Epidermal melanocyte (primary cell): ENCODE results near the gene ARMC9.
A peak's percentile ranks its signal among the peaks of the same experiment; 100 is the strongest.

ENCODE experiments used
- DNase-seq: peaks from one replicate; pipeline ENCODE4 v3.0.0; 2011; ENCODE audit warnings: low spot score; ENCODE audit not compliant: insufficient read length

Gene ARMC9

DNA sequence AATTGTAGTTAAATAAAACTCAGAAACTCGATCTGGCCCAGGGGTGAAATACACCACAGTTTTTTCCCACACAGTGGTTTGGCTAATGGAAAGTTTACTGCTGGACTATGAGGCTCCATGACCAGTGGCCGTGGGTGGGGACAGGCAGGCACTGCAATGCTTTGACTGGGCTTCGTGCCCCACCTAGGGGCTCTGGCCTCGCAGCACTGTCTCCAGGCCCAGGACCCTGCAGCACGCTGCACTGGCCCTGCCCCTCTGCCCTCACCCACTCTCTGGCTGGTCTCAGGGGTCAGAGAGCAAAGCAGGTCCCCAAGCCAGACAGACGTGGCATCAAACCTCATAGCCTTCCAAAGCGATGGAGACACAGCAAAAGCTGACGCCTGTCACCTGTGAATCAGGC, 183.7 kb downstream of the ARMC9 start:
- no peak for DNase-seq

DNA sequence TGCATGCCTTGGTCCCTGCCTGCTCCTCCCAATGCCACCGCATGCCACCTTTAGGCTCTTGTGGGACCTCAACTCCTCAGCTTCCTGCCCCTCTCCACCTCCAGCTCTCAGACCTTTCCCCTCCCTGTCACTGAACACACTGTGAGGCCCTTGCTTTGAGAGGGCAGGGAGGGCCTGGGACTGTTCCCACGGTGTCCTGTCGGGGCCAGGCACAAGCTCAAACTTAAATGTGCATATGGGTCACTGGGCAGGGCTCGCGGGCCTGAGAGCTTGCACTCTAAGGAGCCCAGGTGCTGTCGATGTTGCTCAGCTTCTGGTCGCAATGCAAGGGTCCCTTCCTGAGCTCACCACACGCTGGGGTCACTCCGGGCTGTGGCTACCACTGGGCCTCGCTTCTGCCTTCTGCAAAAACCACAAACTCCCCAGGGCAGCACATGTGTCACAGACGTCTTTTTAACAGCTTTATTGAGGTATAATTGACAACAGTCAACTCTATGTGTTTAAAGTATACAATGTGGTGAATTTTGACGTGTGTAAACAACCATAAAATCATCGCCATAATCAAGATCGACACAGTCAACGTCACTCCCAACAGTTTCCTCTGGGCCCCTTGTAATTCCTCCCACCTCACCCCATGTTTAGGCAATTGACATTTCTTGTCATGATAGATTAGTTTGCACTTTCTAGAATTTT, 185.1 kb downstream of the ARMC9 start:
- DNase-seq = no peak

DNA sequence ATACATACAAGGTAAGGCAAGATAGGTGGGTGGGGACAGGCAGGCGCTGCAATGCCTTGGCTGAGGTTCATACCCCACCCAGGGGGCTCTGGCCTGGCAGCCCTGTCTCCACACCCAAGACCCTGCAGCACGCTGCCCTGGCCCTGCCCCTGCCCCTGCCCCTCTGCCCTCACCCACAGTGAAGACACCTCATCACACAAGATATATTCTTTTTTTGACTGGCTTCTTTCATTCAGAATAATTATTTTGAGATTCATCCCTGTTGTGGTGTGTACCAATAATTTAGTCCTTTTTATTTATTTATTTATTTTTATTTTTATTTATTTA, 185.6 kb downstream of the ARMC9 start:
- DNase-seq = no peak

DNA sequence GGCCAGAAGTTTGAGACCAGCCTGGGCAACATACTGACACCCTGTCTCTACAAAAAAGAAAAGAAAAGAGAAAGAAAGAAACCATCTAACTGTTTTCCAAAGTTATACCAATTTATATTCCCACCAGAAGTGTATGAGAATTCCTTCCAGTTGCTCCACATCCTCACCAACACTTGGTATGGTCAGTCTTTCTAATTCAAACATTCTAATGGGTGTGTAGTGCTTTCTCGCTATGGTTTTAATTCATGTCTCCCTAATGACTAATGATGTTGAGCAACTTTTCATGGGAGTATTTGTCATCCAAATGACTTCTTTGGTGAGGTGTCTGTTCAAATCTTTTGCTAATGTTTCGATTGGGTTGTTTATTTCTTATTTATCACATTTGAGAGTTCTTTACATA, 186.5 kb downstream of the ARMC9 start:
- no peak for DNase-seq

DNA sequence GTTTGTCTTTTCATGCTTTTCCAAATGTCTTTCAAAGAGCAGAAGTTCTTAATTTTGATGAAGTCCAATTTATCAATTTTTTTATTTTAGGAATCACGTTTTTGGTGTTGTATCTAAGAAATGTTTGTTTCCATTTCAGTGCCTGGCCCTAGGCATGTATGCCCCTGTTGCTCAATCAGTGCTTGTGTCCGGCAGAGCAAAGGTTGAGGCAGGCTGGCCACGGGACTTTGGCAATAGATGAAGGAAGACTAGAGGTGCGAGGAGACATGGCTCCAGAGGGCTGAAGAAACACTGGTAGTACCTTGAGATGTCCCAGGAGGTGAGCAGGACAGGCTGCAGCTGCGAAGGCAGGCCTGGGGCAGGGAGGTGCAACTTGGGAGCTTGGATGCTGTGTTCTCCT, 187.0 kb downstream of the ARMC9 start:
- no peak for DNase-seq

DNA sequence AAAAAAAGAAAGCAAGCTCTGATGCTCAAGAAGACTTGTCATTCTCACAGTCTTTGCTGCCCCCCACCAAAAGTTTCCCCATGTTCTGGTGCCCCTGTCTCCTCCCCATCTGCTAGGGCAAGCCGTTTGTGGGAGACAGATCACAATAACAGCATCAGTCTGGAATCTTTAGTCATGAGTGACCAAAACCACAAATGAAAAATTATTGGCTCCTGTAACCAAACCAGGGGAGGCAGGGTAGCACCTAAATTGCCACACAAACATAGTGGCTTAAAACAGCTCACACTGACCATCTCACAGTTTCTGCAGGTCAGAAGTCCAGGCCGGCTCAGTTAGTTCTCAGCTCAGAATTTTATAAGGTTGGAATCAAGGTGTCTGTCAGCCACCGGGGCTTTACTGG, 188.0 kb downstream of the ARMC9 start:
- no peak for DNase-seq

DNA sequence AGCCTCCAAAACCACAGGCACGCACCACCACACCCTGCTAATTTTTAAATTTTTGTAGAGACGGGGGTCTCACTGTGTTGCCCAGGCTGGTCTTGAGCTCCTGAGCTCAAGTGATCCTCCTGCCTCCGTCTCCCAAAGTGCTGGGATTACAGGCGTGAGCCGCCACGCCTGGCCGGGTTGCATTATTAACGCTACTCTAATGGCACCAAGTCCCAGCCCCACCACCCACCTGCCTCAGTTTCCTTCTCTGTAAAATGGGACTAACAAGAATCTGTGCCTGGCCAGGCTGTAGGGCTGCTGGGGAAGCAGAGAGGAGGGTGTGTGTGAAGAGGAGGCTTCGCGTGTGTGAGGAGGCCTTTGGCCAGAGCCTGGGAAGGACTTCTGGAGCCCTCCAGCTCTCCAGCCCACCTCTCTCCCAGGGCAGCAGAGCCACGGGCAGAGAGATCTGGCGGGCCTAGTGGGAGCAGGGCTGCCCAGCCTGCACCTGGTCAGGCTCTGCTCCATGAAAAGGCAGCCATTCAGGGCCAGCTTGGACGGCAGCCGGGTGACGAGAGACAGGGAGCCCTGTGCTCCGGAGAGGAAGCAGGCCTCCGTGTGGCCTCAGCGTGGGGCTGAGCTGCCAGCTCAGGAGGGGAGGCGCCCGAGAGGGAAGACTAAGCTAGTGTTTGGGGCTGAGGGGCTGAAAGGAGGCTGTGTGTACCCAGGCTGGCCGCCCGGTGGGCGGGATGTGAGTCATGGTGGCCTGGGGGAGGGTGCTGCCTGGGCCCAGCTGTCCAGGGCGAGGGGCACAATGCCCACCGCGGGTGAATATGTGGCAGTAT, 189.7 kb downstream of the ARMC9 start:
- DNase-seq = peak; percentile 90

DNA sequence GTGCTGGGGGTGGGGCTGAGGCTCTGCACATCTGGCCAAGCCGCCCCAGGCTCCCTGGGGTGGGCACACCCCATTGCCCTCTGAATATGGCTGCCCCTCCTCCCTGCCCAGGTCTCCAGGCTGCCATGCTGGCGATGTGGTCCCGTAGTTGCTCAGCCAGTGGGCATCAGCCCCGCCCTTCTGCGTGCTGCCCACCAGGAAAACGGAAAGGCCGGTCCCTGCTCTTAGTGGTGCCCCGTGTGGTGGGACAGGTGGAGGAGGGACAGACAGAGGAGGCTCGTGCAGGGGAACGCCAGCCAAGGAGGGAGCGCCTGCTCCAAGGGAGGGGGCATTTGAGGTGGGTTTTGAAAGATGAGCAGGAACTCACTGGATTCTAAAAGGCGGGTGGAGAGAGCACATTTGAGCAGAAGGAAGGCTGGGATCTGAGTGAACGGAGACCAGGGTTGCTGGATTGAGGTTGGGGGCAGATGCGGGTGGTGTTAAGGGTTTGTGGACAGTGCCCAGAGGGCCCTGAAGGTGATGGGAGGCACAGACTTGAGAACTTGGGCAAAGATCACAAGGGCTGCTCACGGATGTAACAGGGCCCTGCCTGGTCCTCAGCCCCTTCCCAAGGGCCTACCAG, 190.4 kb downstream of the ARMC9 start:
- no peak for DNase-seq

DNA sequence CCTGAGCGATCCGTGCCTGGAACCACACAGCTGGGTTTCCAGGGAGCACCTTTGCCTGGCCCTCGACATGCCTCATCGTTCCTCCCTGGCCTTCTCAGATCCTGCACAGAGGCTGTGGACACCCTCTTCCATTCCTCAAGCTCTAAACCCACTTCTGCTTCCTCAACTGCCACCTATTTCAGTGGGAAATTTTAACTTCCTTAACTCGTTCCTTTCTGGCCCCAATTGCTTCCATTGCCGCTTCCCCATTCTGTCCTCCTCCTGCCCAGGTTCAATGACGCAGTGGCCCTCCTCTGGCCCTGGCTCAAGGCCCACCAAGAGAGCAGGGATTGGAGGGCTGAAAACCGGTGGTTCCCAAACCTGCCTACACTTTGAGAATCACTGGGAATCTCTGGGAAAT, 192.2 kb downstream of the ARMC9 start:
- DNase-seq = no peak

DNA sequence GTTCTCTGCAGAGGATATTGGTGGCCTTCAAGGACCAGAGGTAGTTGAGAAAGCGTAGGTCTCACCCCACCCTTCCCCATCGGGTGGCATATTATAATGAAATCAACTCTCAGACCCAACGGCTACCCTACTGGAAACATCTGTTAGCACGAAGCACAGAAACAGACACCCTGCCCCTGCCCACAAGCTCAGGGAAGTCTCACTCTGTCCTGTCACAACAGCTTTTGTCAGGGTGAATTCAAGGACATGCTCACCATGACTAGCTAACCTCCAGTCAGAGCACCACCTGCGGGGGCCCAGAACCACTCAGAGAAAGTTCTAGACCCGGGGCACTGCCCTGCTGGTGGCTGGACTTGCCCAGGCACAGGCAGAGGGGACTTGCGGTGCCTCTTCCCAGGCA, 193.6 kb downstream of the ARMC9 start:
- DNase-seq = no peak

DNA sequence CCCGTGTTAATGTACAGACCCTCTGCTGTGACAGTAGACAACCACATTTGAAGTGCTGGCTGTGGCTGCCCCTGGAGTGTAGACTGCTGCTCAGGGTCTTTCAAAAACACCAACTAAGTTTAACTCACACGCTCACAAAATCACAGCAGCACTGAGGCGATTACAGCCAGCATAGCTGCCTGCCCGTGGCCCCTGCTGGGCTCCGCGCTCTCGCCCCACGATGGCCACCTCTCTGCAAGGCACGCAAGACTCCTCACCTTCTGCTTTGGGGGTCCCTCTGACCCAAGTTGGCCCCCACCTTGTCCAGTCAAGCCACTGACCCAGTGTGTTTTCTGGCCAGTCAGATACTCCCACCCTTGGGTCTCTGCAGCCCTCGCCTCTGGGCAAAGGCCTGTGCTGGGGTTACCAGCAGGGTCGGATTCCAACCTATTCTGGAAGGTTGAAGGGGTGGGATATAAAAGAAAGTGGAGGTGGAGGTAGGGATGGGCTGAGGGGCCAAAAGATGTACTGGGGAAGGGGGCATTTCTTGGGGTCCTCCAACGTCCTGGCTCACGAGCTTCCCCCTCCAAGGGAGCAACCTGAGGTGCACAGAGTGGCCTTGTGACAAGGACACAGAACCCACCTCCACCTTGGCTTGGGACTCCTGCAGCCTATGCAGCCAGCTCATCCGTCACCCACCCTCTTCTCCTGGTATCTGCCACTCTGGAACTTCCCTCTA, 194.2 kb downstream of the ARMC9 start:
- DNase-seq = no peak

DNA sequence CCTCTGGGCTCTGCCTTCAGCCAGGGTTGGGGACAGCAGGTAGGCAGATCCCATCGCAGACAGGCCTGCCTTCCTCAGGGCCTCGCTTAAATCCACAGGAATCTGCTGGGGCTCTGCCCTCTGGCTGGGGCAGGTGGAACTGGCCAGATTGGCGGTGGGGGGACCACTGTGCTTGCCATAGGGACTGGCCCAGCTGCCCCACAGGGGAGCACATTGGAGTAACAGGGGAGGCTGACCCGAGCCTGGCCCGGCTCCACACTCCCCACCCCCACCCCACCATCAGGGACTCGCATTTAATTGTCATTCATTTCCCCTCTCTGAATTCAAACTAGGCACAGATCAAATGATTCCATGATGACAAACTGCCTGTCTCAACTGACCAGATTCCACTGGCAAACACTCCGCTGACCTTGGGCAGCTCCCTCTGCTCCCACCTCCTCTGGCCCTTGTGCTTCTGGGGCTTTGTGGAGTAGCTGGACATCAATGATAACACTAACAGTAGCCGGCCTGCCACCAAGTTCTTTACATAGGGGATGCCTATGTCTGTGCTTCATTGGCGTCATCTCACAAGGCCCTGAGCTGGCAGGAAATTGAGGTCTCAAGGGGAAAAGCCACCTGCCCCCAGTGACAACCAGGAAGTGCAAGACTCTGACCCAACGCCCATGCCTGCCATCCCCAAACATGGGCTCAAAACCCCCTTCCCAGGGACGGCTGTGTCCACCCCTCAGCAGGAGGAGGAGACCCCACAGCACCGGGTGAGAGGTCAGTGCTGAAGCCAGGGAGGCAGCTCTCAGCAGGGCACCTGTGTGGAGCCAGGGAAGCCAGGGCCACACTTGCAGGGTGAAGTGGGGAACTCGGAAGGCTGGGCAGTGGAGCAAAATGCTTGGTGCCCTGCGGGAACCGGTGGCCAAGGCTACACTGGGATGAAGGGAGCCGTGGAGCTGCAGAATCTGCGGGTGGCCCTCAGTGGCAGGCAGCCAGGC, 195.0 kb downstream of the ARMC9 start:
- no peak for DNase-seq

DNA sequence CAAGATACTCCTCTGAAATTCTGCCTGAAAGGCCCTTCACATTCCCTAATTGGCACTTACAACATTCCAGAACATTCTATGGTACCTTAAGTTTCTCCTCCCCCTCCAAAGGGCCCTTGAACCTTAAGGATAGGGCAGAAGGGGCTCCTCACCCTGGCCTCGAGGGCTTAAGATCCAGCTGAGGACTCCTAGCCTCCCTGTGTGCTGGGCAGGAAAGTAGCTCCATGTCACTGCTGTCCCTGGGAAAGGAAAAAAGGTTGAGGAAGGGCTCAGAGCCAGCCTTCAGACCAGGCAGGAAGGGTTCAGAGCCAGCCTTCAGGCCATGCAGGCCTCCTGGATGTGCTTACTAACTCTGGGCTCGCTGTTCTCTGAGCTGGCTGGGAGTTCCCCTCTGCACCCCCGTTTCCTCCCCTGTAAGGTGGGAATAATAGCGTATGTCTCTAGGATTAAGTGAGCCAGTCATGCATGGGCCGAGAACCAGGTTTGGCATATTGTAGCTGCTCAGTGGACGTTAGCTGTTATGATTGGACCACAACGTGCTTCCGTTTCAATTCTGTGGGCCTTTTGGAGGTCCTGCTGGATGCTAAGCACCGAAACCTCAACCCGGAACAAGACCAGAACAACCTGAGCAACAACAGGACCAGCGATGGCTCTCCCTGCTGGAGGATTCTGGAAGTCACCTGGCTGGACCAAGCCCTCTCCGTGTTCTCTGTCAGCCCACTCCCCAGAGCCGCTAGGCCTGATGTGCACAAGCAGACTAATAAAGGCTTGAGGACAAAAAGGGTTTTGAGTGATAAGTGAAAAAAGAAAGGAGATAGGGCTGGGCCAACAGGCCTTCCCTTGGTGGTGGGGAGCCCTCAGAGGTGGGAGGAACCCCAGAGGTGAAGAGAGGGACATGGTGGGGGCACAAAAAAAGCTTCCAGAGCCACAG, 196.0 kb downstream of the ARMC9 start:
- no peak for DNase-seq

DNA sequence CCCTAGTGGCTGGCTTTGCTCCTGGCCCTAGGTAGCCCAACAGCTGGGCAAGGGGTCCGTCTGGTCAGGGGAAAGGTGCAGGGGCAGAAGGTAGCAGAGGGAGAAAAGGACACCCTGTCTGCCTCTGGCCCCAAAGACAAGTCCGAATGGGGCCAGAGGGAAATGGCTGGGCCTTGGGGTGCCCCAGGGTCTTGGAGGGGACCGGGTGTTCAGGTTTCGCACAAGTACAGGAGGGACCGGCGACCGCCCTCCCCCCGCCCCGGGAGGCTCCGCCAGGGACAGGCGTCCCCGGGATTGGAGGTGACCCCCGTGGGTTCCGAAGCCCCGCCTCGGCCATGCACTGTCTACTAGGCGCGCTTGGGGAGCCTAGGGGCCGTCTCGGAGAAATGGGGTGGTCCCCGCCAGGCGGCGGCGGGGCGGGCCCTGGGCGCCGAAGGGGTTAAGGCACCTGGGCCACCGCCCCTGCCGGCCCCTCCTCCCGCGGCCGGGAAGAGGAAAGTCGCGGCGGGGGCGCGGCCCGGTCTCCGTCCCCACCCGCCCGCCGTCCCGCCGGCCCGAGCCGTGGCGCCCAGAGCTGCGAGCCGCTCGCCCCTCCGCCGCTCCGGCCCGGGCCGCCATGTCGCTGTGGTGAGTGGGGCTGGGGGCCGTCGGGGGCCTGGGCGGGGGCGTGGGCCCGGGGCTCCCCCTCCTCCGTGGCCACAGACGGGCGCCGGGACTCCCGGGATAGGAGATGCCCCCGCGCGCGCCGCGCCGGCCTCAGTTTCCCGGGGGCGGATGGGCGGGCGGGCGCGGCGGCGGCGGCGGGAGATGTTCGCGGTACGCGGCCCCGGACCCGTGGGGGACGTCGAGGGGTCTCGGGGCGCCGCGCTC, 197.0 kb downstream of the ARMC9 start, which contains the start of gene B3GNT7:
Gene B3GNT7 (plus strand): TSS at position 523 of the 870 bp plus-strand sequence. CDS start 94 bp downstream, at position 617.
- DNase-seq = no peak

DNA sequence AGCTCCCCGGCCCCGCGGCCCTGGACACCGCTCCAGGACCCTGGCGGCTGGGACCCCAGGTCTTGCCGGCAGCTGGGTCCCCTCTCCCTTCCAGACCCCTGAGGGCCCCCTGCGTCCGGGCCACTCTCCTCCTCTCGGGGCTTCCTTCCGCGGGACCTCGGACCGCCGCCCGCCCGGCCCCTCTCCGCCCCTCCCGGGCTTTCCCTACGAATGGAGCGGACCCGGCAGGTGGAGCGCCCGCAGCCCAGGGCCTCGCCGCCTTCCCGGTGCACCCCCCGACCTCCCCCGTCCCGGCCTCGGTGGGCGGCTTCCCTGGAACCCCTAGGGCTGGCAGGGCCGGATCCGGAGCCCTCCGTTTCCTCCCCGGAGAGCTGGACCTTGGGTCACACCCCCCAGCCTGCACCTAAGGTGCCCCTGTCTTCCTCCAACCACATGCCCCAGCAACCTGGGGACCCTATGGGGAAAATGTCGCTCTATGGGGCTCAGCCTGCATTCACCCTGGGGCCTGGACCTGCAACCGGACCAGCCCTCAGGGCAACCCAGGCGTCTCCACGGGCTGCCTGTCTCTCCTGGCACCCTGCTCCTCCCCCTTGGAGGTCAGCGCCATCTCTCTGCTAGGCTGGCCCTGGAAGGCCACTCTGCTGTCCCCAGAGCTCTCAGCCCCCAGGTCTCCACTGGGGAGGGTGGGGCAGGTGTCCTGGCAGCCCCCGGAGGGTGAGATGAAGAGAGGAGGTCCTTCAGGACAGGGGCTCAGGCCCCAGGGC, 197.8 kb downstream of the ARMC9 start:
- no peak for DNase-seq

DNA sequence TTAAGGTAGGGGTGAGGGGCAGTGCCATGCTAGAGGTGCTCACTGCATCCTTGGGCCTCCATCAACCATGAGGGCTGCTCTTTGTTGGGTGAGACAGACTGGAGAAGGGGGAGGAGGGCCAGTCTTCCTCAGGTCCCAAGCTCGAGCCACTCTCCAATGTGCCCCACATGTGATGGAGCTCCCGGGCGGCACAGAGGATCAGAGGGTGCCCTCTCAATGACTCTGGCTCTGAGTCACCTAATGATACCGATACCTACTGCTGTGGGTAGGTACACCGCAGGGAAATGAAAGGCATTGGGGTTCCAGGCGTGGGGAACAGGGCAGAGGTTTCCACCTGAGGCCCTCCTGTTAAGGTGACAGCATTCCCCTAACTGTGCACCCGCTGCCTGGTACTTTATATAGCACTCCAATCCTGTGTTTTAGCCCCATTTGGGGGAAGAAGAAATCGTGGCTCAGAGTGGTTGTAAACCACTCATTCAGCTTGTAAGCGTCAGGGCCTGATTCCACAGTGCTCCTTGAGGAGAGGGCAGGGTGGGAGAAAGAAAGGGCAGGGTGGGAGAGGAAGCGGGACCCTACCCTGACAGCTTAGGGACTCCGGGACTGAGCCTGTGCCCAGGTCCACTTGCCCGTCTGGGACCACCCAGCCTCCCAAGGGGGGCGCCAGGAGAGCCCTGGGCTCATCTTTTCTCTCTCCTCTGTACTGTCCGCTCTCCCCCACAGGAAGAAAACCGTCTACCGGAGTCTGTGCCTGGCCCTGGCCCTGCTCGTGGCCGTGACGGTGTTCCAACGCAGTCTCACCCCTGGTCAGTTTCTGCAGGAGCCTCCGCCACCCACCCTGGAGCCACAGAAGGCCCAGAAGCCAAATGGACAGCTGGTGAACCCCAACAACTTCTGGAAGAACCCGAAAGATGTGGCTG, 198.8 kb downstream of the ARMC9 start:
- no peak for DNase-seq

DNA sequence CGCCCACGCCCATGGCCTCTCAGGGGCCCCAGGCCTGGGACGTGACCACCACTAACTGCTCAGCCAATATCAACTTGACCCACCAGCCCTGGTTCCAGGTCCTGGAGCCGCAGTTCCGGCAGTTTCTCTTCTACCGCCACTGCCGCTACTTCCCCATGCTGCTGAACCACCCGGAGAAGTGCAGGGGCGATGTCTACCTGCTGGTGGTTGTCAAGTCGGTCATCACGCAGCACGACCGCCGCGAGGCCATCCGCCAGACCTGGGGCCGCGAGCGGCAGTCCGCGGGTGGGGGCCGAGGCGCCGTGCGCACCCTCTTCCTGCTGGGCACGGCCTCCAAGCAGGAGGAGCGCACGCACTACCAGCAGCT, 199.5 kb downstream of the ARMC9 start:
- DNase-seq = no peak
